Measurements from ENCODE around the gene SWAP70.

SWAP70 gene

DNA sequence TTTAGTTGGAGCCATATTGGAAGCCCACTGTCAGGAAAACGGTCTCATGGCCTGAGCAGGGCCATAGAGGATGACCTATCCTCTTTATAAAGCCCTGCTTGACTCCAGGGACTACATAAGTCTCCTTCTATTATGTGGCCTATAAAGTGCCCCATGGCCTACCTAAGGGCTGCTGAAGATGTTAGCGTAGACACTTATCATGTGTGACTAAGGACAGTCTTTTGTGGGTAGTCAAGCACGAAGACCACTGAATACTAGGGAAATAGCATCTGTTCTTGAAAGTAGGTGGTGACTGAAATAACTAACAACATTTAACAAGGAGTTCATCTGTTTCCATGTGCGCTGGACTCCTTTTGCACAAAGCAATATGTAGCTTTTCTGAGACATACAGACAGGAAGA, 117.1 kb downstream of the SWAP70 start:
- DNase-seq, result no peak

DNA sequence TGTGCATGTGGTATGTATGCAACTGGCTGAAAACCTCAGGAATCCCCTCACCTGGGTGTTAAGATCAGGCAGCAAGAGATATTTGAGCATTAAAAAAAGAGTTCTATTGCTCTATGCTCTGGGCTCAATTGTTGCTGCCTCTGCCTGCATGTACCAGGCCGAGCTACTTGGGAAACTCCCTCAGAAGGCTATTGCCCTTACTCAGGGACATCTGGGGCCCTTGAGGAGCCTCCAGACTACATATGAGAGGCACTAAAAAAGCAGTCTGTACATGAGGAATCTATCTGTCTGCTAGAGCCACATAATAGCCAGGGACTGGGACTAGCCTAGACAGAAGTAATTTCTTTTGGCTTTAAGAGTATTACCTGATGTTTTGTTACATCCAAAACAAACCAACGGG, 120.1 kb downstream of the SWAP70 start:
- DNase-seq, result no peak

DNA sequence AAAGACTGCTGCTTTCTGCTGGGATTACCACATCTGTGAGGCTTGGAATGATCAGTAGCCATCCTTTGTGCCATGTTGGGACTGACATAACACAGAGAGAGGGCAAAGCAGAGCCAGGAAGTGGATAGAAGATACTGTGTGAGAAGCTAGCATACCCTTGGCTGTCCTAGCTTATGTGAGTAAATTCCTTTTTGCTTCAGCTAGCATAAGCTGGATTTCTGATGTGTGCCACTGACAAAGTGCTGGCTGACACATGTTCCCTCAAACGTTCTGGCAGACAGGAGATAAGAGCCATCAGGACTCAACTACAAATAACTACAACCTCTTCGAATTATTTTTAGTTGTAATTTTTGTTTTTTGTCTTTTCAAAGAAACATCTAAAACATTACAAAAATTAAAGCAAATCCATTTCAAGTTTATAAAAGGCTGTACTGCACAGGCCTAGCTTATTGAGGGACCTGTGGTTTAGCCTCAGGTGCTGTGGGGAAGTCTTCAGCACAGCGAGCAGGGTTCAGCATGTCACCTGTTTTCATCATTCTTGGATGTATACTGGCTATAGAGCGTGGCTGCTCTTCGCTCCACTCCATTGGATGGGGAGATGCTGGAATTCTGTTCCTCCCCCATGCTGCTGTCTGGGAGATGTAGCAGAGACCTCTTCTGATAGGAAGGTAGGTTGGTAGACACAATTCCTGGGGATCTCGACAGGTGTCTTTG, 120.9 kb downstream of the SWAP70 start:
- DNase-seq, result no peak

DNA sequence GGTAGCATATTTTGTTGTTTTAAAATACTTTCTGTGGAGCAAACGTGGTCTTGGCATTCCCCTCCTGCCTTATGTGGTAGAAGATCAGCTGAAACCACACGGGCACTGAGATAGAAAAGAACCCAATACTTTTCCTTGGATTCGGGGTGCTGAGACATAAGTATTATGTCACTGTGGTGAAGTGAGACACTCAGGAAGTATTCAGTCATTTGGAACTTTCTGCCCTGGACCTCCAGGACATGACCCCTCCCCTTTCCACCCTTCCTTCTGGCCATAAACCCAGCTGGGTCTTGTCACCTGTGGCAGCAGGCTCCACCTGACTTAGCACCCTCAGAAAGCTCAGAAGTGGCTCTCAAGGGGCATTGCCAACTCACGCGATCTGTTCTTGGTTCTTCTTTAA, 123.4 kb downstream of the SWAP70 start:
- no peak for DNase-seq

DNA sequence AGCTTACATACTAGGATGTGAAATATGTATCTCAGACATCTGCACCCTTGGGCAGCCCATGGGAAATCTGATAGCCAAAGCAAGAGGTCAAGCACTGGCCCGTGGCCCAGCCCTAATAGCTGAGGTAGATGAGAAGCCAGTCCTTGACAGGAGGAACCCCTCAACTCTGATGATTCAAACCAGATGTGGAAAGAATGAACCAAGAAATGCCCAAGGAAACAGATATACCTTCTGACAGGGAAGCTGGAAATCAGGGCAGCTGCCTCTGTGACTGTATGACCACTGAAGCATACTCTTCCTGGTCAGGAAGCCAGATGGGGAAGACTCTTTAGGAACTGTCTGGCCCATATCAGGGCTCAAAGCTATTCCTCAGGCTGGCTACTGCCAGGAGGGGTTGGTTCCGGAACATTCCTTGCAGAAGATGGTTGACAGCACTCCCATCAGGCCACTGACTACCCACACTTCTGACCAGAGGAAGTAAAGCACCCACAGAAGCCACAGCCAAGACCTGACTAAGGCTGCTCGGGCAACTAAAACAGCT, 124.2 kb downstream of the SWAP70 start:
- no peak for DNase-seq

DNA sequence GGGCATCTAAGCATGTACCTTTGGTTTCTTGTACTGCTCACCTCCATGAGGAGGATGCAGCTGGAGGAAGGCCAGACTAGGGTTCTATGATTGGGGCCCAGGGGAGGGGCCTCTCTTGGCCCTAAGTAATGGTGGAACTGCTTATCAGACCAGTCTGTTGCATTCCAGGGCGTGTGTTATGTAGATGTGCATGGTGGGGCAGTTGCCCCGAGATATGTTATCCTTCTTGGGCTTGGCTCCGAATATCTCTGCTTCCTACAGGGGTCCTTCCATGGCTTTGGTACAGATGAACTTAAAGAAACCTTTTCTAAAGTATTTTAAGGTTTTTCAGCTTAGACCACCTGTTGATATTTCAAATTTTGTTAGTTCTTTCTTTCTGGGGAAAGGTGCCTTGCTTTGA, 126.0 kb downstream of the SWAP70 start:
- no peak for DNase-seq

DNA sequence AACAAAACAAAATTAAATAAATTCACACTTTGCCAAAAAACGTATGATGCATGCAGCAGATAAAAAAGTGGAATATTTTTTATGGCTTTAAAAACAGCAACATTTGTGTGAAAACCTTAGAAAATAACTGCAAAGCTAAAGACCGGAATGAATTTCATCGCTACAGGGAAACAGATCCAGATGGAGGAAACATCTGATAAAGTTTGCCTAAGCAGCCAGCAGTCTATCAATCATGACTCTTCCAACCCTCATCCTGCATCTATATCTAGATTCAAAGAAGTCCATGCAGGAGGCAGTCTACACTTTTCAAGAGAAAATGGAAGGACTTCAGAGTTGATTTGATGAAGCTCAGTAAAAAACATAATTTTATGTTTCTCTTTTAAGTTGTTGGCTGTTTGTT, 126.8 kb downstream of the SWAP70 start:
- no peak for DNase-seq

DNA sequence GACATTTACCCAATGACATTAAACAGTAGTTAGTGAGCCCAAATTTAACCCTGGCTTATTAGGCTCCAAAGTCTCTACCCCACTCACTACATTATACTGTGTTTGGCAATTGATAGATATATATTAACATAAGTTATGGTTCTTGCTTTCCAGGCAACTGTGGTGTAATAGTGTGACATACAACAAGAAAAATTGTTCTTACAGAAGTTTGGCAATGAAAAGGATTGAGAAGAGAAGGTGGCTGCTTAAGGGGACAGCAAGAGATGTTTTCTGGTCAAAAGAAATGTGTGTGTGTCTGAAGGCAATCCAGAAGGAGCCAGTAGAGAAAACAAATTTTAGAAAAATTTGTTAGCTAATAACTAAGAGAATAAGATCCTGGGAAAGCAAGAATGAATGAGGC, 132.4 kb downstream of the SWAP70 start:
- no peak for DNase-seq

DNA sequence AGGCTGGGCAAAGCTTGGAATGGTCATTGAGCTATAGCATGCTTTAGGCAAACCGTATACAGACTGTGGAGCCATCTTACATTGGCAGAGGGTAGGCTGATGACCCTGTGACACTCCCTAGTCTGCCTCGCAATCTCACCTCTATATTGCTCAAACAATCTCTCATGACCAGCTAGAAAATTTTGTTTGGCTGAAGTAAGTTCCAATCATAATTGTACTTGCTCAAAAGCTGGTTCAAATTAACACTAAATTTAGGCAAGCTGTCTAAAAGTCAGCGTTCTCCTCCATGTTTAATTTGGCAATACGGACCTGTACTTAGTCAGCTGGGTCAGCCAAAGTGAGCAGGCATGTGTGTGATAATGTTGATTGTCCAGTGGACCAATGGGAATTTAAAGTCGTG, 133.0 kb downstream of the SWAP70 start:
- no peak for DNase-seq

DNA sequence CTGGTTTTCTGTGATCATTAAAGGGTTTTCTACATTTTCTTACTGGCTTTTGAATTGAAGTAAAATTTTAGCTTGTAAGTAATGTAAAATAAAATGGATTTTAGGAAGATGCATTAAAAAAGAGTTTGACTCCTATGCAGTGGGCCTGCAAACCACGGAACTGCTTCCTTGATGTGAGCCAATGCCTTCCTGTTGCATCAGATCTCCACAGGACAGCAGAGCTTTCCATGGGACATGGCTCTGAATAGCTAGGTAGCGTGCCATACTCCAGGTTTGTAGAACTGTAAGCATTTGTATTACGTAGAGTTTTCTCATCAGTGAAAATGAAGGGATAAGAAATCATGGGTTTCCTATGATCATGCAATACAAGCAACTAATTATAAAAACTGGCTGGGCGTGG, 133.4 kb downstream of the SWAP70 start:
- no peak for DNase-seq

DNA sequence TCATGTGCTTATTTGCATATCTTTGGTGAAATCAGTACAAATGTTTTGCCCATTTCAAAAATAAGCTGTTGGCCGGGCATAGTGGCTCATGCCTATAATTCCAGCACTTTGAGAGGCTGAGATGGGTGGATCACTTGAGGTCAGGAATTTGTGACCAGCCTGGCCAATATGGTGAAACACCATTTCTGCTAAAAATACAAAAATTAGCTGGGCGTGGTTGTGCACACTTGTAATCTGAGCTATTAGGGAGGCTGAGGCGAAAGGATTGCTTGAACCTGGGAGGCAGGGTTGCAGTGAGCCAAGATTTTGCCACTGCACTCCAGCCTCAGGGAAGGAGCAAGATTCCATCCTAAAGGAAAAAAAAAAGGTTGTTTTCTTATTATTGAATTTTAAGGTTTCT, 136.0 kb downstream of the SWAP70 start:
- DNase-seq, result no peak

DNA sequence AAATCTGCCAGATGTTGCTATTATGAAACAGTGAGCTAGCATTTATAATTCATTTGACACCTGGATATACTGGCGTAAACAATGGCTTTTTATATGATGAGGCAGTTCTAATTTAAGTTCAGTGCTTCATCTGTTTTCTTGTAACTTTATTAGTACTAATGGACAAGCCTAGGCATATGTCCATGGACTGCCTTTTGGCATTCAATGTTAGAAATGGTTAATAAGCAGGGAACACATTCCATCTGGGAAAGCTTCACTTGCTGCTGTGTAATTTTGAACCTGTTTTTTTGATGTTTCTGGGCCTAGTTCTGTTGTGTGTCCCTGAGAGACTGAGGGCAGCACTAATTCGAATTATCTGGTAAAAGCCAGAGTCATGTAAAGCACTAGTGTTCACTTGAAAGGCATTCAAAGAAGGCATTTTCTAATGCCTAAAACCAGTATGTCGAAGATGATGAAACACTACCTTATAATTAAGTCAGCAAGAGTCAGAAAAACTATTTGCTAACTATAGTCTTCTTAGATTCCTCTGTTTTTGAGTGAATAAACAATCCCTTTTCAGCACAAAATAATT, 138.5 kb downstream of the SWAP70 start:
- DNase-seq, result no peak

Data from NCI-H510A (cell line).